AG09319 (cell line): ENCODE measurements around the gene EPHB4.
"Not testable (repeated sequence)": the region's sequence is repeated elsewhere in the genome, so short reads cannot be mapped to it uniquely, and the experiment has no call there.

ENCODE experiments used
- DNase-seq: peaks from one replicate; pipeline ENCODE4 v3.0.0-alpha.2; 2010; ENCODE audit warnings: low read depth; ENCODE audit errors: extremely low read depth
- CTCF ChIP-seq: IDR thresholded peaks from 2 replicates; pipeline ENCODE4 v1.5.1; 2011; ENCODE audit warnings: low read depth, mild to moderate bottlenecking, inconsistent platforms, low read length, moderate library complexity

The EPHB4 gene

GRCh38 chr7:100818366-100818765, 9.0 kb downstream of the EPHB4 start:
- DNase-seq: no peak
- no peak for TF ChIP-seq CTCF

GRCh38 chr7:100817097-100817496, 10.2 kb downstream of the EPHB4 start:
- TF ChIP-seq CTCF: no peak
- DNase-seq: no peak

GRCh38 chr7:100816515-100816914, 10.8 kb downstream of the EPHB4 start:
- not testable (repeated sequence) for DNase-seq

GRCh38 chr7:100812729-100813128, 14.6 kb downstream of the EPHB4 start:
- TF ChIP-seq CTCF: no peak
- DNase-seq: no peak

GRCh38 chr7:100811480-100811879, 15.8 kb downstream of the EPHB4 start:
- DNase-seq: no peak
- TF ChIP-seq CTCF: no peak

- no peak for DNase-seq
- TF ChIP-seq CTCF: no peak
Observed at GRCh38 chr7:100808354-100808875, 18.9 kb downstream of the EPHB4 start.

GRCh38 chr7:100806883-100807282, 20.4 kb downstream of the EPHB4 start:
- not testable (repeated sequence) for DNase-seq

GRCh38 chr7:100806276-100806675, 21.0 kb downstream of the EPHB4 start:
- DNase-seq: no peak

More at GRCh38 chr7:100806276-100806675, 21.0 kb downstream of the EPHB4 start:
- TF ChIP-seq CTCF: no peak
